Left forelimb (tissue), 1 donor: ENCODE results near the gene RIN3.

Experiments
- DNase-seq: peaks from one replicate; pipeline ENCODE4 v3.0.0-alpha.2; 2018; ENCODE audit warnings: low spot score

The RIN3 gene

DNA sequence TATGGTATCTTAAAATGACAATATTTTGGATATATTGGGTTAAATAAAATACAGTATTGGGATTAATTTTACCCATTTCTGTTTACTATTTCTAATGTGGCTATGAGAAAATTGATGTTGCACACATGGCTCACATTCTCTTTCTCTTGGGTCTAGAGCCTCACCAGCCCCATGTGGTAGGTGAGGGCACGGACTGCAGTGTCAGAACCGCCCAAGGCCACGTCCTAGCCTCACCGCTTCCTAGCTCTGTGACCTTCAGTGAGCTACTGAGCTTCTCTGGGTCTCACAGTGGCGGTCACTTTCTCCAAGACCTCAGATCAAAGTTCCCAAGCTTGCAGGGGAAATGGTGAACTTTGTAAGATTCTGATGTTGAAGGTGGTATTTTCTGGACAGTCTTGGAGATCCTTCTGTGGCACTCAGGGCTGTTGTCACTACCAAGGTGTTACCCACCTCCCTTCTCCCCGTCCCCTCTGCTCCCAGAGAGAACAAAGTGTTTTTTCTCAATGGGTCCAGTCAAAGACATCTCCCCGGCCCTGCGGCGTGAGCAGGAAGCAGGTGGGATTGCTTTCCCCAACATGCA is 87.6 kb downstream of the RIN3 start:
- no peak for DNase-seq

- DNase-seq = no peak
These were observed 88.3 kb downstream of the RIN3 start for GRCh38 chr14:92601757-92602417.

GRCh38 chr14:92603309-92604242 is 90.0 kb downstream of the RIN3 start:
- DNase-seq = no peak

GRCh38 chr14:92605274-92605940 is 91.8 kb downstream of the RIN3 start:
- DNase-seq = no peak

DNA sequence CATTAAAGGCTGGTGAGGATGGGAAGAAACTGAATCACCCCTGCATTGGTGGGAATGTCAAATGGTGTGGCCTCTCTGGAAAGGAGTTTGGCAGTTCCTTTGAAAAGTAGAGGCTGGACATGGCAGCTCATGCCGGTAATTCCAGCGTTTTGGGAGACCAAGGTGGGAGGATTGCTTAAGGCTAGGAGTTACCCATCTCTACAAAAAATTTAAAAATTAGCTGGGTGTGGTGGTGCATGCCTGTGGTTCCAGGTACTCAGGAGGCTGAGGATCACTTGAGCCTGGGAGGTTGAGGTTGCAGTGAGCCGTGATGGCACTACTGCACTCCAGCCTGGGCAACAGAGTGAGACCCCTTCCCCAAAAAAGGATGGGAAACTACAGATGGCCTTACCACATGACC is 93.7 kb downstream of the RIN3 start:
- DNase-seq = no peak

- DNase-seq = no peak
These were observed 94.3 kb downstream of the RIN3 start for GRCh38 chr14:92607702-92608429.

- no peak for DNase-seq
These were observed 96.4 kb downstream of the RIN3 start for GRCh38 chr14:92609955-92610354.

GRCh38 chr14:92610849-92611271 is 97.3 kb downstream of the RIN3 start:
- DNase-seq = no peak

DNA sequence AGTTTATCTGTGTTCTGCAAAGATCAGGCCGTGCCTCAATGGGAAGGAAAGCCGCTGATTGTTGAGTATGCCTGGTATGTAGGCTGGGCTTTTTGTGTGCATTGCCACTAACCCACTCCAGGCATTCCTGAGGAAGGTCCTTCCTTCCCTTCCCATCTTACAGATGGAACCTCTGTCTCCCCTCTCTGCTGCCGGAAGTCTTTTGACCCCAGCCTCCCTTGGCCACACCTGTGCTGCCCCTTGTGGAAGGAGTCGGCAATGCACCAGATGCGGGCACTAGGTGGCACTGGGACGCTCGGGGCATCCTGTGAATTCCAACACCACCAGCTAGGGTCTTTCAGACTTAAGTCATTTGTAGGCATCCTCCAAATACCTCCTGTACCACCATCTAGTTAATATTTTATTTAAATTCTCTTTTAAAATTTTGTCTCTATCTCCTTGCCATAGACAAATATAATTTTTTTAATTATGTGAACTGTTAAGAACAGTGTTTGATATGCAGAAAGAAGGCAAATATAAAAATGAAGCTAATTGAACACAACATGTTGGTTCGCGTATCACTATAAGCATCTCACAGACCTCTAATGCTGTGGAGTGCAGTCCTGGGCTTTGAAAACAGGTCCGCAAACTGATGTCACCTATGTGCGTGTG is 99.6 kb downstream of the RIN3 start:
- DNase-seq = no peak

DNA sequence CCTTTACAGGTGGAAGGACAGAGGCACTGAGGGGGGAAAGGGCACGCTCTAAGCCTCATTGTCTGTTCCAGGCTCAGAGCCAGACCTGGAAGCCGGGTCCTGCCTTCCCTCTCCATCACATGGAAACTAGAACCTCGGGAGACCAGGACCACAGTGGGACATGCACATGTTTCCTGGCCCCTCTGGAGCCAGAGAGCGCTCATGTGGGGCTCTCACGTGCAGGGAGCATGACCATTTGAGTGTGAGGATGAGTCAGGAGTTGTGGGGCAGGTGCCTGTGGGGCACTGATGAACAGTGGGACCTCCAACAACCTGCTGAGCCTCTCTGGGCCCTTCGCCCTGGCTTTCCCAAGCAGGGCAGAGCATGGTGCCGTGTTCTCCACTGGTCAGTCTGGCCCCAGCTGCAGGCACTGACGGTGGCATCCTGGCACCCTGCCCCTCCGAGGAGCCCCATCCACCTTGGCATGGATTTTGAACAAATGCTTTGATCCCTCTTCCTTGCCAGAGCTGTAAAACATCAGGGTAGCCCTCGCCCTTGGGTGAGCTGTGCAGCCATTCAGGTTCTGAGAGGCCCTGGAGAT is 100.2 kb downstream of the RIN3 start:
- no peak for DNase-seq

DNA sequence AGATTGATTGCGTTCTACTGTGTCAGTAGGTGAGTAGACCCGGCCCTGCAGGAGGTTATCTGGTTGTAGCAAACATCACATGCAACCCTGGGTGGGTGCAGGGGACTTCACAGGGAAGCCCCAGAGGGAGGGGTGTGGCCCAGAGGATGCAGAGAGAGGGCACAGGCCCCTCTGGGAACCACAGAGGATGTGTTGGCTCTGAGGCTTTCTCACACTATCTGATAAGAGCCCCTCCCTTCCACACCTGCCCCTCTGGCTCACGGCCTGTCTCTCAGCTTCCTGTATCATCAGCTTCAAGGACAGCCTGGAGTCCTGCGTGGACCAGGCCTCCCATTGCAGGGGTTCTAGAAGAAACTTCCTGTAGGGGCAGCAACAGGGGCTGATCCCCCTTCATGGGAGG is 101.9 kb downstream of the RIN3 start:
- no peak for DNase-seq

DNA sequence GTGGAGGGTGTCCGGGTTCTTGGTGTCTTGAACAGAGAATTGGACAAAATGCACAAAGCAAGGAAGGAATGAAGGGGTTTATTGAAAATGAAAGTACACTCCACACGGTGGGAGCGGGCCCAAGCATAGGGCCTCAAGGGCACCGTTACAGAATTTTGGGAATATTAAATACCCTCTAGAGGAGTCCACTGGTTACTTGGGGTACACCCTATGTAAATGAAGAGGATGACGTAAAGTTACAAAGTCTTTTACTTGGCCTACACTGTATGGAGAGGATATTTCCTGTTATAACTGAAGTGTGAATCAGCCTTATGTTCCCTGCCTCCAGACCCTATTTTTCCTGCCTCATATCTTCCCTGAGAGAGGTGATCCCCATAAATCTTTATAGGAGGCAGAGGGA is 102.6 kb downstream of the RIN3 start:
- DNase-seq = no peak

GRCh38 chr14:92617581-92617980 is 104.0 kb downstream of the RIN3 start:
- DNase-seq = no peak

DNA sequence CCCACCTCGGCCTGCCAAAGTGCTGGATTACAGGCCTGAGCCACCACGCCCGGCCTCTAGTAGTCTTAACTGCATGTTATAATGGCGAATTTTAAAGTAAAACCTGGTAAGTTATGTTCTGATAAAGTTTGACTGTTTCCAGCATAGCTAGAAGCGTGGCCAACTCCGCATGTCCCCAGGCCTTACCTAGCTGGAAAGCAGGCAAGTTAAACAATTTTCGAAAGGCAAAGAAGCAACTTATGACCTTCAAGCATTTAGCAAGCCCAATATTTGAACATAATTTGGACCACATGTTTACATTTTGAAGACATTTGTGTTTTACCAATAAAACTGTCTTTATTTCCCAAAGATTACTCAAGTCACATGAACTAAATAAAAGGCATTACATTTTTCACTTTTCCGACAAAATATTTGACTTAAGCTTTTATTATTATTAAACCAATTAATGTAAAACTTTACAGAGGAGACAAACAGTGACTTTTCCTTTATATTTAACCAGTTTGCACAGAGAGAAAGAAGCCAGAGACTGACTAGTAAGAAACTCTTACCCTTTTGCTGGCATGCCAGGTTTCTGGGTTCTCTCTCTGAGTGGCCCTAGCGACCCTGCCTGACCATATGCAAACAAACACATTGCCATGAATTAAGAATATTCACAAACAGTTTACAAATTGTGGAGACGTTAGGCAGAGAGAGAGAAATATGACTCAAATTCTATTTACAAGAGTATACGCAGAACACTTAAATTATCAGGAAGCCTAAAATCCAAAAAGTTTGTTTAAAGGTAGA is 106.3 kb downstream of the RIN3 start:
- DNase-seq = no peak

DNA sequence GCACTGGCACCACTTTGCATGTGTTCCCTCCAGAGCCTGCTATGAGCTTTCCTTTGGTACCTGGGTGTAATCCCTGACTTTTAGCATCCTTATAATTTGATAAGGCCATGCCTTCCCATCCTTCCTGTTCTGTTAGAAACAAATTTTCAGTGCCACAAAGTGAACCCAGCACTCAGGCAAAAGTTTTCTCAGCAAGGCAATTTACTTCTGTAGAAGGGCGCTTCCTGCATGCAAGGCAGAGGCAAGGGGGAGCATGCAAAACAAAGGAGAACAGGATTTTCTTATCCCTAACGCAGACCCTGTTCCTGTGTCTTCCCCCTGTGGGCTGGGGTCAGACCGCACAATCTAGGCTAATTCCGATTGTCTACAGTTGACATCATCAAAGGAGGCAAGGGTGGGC is 108.7 kb downstream of the RIN3 start:
- no peak for DNase-seq

- DNase-seq = no peak
These were observed 111.2 kb downstream of the RIN3 start for GRCh38 chr14:92624764-92625163.

GRCh38 chr14:92625213-92625612 is 111.6 kb downstream of the RIN3 start:
- DNase-seq = no peak

GRCh38 chr14:92626041-92626440 is 112.5 kb downstream of the RIN3 start:
- no peak for DNase-seq

DNA sequence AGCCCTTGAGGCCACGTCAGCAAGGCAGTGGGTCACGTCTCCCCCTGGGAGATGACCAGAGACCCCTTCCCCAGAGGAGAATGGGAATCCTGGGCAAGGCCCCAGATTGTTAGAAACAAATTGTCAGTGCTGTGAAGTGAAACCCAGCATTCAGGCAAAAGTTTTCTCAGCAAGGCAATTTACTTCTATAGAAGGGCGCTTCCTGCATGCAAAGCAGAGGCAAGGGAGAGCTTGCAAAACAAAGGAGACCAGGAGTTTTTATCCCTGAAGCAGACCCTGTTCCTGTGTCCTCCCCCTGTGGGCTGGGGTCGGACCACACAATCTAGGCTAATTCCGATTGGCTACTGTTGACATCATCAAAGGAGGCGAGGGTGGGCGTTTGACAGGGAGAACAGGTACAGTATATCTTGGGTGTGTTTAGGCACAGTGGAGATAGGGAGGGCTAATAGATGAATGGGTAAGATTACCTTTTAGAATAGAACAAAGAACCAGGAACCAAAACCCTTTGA is 114.2 kb downstream of the RIN3 start:
- no peak for DNase-seq

DNA sequence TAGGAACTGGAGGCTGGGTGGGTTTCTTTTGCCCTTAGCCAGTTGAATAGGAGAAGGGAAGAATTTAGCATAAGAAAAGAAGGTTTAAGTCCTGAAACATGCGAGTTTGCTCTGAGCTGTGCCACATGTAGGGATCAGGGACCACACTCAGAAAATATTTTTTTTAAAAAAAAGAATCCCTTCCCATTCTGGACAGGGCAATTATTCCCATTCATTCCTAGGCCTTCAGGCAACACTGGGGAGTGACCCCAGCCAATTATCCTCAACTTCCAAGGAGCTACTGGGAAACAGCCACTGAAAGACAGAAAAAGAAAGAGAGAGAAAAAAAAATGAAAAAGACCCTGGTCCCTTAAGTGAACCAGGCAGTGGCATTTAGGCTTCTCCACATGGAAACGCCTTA is 115.1 kb downstream of the RIN3 start:
- no peak for DNase-seq
